LNCaP clone FGC (cell line): Measurements from ENCODE around the gene TSC22D2.

Experiments
- DNase-seq: peaks from one replicate; pipeline ENCODE4 v3.0.0-alpha.2; 2011; ENCODE audit warnings: low read depth
- H3K4me3 ChIP-seq: 2 replicates; pipeline ENCODE4 v1.5.1; 2011; ENCODE audit warnings: mild to moderate bottlenecking, low read depth, low read length, control low read depth
- CTCF ChIP-seq: IDR thresholded peaks from 2 replicates; pipeline ENCODE4 v1.5.1; 2012; ENCODE audit warnings: mild to moderate bottlenecking; ENCODE audit not compliant: control insufficient read depth, insufficient read depth; ENCODE audit errors: extremely low read depth

TSC22D2 gene

DNA sequence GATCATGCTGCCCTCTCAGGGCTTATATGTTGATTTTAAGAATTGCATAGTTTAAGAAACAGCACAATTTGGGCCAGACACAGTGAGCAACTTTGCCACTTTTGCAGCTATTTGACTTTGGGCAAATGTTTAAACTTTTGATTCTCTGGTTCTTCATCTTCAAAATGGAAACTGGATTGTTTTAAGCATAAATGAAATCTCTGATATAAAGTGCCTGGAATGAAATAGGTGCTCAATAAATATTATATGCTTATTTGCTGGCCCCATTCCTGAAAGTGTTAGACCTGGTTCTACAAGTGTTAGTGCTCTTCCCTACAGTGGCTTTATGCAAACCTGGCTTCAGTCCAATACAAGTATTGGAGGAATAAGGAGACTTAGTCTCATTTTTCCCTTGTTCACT is 33.1 kb upstream of the TSC22D2 start:
- no peak for DNase-seq
- H3K4me3 ChIP-seq: no peak overlapping the region
- TF ChIP-seq CTCF: no peak

DNA sequence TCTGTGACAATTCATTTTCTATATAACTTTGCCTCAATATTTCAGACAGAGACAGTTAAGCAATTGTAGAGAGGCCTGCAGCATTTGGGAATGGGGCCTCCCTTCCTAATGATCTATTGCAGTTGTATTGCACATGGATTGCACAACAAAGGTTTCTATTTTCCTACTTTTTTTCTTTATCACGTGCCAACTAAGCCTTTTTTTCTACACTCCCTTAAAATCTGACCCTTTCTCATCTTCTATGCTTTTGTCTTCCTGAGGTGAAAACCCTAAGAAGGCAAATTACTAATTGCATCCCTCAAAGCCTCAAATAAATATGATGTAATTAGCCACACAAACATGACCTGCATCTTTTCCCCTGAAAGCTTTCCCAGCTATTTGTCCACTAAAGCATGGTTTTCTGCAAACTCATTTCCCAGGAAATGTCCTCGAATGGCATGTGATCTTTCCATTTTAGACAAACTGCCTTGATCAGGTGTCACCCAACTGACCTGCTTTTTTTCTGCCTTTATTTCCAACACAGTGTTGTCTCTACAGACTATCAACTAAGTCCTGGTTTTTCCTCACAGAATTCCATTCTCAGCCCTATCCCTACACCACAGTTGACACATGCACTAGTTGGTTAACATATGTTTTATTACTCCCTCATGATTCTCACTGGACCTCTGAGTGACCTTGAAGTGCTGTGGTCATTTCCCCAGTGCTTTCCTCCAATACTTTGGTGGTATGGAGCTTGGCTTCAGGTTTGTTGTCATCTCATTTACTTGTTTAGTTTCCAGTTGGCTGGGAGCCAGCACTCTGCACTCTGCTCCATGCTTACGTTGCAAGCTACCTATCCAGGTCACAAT is 31.9 kb upstream of the TSC22D2 start:
- H3K4me3 ChIP-seq: no peak overlapping the region
- no peak for TF ChIP-seq CTCF
- DNase-seq: no peak

DNA sequence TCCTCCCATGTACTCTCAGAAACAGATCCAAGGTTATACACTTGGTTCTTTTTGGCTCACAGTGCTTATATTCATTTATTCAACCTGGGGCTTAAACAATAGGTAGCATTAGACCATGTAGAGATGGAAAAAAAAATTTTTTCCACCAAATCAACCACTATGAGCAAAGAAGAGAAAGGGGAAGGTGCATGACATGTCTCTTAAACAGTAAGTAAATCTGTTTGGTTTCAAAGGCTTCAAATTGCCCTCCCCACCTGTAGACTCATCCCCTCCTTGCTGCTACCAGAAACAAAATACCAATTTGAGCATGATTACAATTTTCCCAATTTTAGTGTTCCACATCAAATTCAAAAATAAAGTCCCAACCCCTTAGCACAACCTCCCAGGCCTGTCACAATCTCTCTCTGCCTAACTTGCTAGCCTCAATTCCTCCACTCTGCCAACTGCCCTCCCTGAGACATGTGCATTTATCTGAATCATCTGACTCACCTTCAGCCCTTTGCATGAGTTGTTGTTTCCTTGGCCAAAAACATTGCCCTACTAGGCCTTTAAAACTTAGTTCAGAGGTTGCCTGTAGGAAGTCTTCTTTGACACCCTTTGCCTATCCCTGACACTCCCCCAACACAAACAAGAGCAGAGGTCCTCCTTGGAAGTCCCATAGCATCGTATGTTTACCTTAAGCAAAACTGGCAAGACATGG is 30.3 kb upstream of the TSC22D2 start:
- TF ChIP-seq CTCF: no peak
- DNase-seq: no peak
- no peak overlapping the region for H3K4me3 ChIP-seq

- no peak overlapping the region for H3K4me3 ChIP-seq
- no peak for TF ChIP-seq CTCF
- no peak for DNase-seq
Observed at GRCh38 chr3:150378301-150378748, 29.8 kb upstream of the TSC22D2 start.

DNA sequence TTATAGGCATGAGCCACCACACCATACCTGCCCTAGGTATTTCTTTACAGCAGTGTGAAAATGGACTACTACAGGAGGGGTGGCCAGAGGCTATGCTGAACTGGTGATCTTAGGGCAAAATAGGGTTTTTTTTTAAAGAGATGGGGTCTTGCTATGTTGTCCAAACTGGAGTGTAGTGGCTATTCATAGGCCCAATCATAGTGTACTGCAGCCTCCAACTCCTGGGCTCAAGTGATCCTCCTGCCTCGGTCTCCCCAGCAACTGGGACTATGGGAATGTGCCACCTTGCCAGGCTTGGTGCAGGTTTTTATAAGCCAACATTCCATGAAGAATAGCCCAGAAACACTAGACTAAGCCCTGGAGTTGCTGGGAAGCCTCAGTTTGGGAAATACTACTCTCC is 28.6 kb upstream of the TSC22D2 start:
- DNase-seq: no peak
- H3K4me3 ChIP-seq: no peak overlapping the region
- TF ChIP-seq CTCF: no peak

GRCh38 chr3:150384296-150385212 is 23.5 kb upstream of the TSC22D2 start:
- TF ChIP-seq CTCF: no peak
- no peak overlapping the region for H3K4me3 ChIP-seq
- no peak for DNase-seq
